Stomach smooth muscle (tissue), 2 donors: ENCODE results near the gene CSF3.
A peak's percentile ranks its signal among the peaks of the same experiment; 100 is the strongest.

Experiments
- H3K27ac ChIP-seq: one replicate; pipeline ENCODE4 v1.7.0; 2013; ENCODE audit warnings: mild to moderate bottlenecking, low read length, inconsistent platforms
- H3K27me3 ChIP-seq, 2 donors: one replicate each; pipeline ENCODE4 v1.7.0; 2013; ENCODE audit warnings: low read length in 2 of 2; ENCODE audit not compliant: insufficient read depth in 2 of 2, control insufficient read depth in 1 of 2
- H3K36me3 ChIP-seq, 2 donors: one replicate each; pipeline ENCODE4 v1.7.0; 2013; ENCODE audit warnings: low read length in 2 of 2; ENCODE audit not compliant: control insufficient read depth in 2 of 2, insufficient read depth in 2 of 2
- H3K4me1 ChIP-seq: one replicate; pipeline ENCODE4 v1.7.0; 2013; ENCODE audit warnings: low read length; ENCODE audit not compliant: control insufficient read depth, insufficient read depth
- H3K4me3 ChIP-seq, 2 donors: one replicate each; pipeline ENCODE4 v1.7.0; 2013; ENCODE audit warnings: low read length in 2 of 2
- H3K9ac ChIP-seq, 2 donors: one replicate each; pipeline ENCODE4 v1.7.0; 2013; ENCODE audit warnings: low read length in 2 of 2, mild to moderate bottlenecking in 1 of 2
- H3K9me3 ChIP-seq, 2 donors: one replicate each; pipeline ENCODE4 v1.7.0; 2013; ENCODE audit warnings: low read length in 2 of 2; ENCODE audit not compliant: control insufficient read depth in 2 of 2
- donor health status: healthy.
- donor health status: Pancreatic carcinoma.

CSF3 gene

GRCh38 chr17:40034426-40035161 is 19.4 kb downstream of the CSF3 start:
- H3K27ac ChIP-seq = peak overlapping the region; percentile 60
- H3K27me3 ChIP-seq = no peaks in the 10 kb centered on the region
- H3K4me3 ChIP-seq = peak overlapping the region in 1 of 2 donors; percentile 15
- H3K4me1 ChIP-seq = peaks cover 68% of the 10 kb centered on the region
- H3K9ac ChIP-seq = no peak overlapping the region
- H3K36me3 ChIP-seq = peaks cover 16 to 32% of the 10 kb centered on the region in 2 donors
- no peaks in the 10 kb centered on the region for H3K9me3 ChIP-seq

DNA sequence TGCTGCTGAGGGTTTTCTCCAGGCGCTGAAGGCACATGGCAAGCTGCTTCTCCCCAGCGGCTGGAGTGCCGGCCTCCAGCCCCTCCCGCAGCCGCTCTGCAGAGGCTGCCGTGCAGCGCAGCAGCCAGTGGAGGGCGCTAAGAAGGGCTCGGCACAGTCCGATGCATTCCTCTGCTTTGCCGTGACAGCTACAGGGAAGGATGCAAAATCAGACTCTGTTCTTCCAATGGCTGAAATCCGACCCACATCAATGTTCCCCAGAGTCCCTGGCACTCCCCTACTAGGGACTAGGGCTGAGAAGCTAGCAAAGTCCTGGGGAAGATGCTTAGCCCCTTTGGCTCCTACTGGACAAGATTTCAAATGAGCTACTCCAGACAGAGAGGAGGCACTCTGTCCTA is 19.9 kb downstream of the CSF3 start:
- H3K36me3 ChIP-seq = peaks cover 12 to 29% of the 10 kb centered on the region in 2 donors
- peak overlapping the region in 1 of 2 donors; percentile 15 for H3K4me3 ChIP-seq
- peak overlapping the region in 1 of 2 donors; percentile 29 for H3K9ac ChIP-seq
- no peaks in the 10 kb centered on the region for H3K9me3 ChIP-seq
- H3K27ac ChIP-seq = no peak overlapping the region
- H3K27me3 ChIP-seq = no peaks in the 10 kb centered on the region
- peaks cover 68% of the 10 kb centered on the region for H3K4me1 ChIP-seq

GRCh38 chr17:40038882-40039513 is 23.8 kb downstream of the CSF3 start:
- H3K4me1 ChIP-seq = peaks cover 36% of the 10 kb centered on the region
- H3K9me3 ChIP-seq = no peaks in the 10 kb centered on the region
- H3K9ac ChIP-seq = peak overlapping the region; percentile 13 to 39
- H3K4me3 ChIP-seq = peak overlapping the region in 1 of 2 donors; percentile 40
- H3K36me3 ChIP-seq = peaks cover 0 to 13% of the 10 kb centered on the region in 2 donors
- peak overlapping the region; percentile 78 for H3K27ac ChIP-seq
- no peaks in the 10 kb centered on the region for H3K27me3 ChIP-seq

DNA sequence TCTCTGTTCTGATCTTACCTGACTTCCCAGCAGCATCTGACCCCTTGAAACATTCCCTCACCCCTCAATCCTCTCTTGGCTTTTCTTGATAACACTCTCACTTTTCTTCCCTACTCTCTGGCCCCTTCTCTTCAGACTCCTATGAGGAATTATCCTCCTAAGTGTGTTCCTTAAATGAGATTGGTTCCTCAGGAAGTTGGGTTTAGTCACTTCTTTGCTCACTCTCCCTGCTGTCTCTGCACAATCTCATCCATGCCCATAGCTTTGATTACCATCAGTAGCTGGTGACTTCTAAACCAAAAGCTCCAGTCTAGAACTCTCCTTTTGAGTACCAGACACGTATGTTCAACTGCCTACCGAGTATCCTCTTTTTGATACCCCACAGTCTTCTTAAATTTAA is 26.0 kb downstream of the CSF3 start:
- Histone ChIP-seq H3K4me1 (peaks cover 17% of the 10 kb centered on the region), H3K9ac (no peak overlapping the region), H3K9me3 (no peaks in the 10 kb centered on the region), H3K4me3 (no peak overlapping the region), H3K27me3 (no peaks in the 10 kb centered on the region), H3K27ac (no peak overlapping the region), H3K36me3 (peaks cover 0 to 2% of the 10 kb centered on the region in 2 donors)

DNA sequence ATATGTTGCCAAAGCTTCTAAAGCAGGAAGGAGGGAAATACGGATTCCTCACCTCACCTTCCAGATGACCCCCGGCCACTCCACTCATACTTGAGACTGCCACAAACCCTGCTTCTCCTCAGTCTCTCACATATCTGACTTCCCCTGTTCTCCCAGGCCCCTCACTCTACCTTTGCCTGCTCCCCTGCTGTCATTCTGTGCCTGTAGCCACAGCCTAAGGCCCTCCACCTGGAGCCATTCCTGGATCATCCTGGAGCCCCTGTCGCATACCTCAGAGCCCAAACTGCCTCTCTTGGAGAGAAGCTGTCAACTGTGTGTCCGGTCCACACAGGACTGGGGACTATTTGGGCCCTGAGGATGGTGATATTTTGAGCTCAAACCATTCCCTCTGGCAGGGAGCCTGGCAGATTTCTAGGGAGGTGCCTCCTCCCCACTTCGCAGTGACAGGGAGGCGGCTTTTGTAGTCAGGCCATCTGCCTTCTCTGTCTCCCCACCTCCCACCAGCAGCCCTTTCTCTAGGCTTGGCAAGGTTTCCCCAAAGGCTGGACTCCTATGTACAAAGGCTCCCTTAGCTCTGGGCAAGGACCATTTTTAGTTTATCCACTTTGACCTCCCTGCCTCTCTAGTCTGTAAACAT is 41.3 kb downstream of the CSF3 start:
- no peaks in the 10 kb centered on the region for H3K9me3 ChIP-seq
- no peak overlapping the region for H3K9ac ChIP-seq
- peaks cover 19% of the 10 kb centered on the region for H3K4me1 ChIP-seq
- no peak overlapping the region for H3K27ac ChIP-seq
- H3K4me3 ChIP-seq = no peak overlapping the region
- no peaks in the 10 kb centered on the region for H3K27me3 ChIP-seq
- H3K36me3 ChIP-seq = peaks cover 8 to 10% of the 10 kb centered on the region in 2 donors

DNA sequence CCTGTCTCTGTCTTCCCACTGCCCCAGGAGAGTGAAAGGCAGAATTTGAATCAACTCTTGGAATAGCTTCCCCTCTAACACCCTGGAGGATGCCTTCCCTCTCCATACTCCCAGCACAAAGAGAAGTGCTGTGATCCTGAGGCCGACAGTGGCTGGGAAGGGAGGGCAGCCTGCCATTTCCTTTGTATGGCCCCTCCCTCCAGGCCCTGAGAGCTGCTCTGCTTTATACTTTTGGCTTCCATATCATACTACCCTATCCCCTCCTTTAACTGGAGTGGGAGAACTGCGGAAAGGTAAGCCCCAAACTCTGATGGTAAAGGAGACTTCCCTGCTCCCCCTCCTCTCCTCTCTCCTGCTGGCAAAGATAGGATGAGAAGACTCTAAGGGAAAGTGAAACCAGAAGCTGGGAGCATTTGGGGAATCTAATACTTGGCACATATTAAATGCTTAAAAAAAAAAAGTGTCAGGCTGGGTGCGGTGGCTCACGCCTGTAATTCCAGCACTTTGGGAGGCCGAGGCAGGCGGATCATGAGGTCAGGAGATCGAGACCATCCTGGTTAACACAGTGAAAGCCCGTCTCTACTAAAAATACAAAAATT is 43.0 kb downstream of the CSF3 start:
- H3K27ac ChIP-seq = peak overlapping the region; percentile 53
- H3K36me3 ChIP-seq = no peaks in the 10 kb centered on the region
- peak overlapping the region; percentile 1 to 54 for H3K9ac ChIP-seq
- H3K4me3 ChIP-seq = peak overlapping the region in 1 of 2 donors; percentile 16
- no peaks in the 10 kb centered on the region for H3K27me3 ChIP-seq
- peaks cover 22% of the 10 kb centered on the region for H3K4me1 ChIP-seq
- no peaks in the 10 kb centered on the region for H3K9me3 ChIP-seq

DNA sequence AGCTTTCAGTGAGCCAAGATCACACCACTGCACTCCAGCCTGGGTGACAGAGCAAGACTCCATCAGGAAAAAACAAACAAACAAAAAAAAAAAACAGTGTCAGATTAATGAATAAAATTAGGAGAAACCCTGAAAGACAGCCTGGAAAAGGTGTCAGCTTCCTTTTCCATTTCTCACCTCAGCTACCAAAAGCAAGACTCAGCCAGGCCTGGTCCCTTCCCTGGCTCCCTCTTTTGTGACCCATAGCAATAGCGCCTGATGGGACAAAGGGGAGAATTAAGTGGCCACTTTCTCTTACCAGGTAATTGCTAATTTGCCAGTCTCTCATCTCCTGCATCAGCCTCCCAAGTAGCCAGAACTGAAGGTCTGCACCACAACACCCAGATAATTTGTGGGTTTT is 43.6 kb downstream of the CSF3 start:
- peak overlapping the region; percentile 53 for H3K27ac ChIP-seq
- peaks cover 20% of the 10 kb centered on the region for H3K4me1 ChIP-seq
- H3K27me3 ChIP-seq = no peaks in the 10 kb centered on the region
- no peaks in the 10 kb centered on the region for H3K36me3 ChIP-seq
- H3K9ac ChIP-seq = no peak overlapping the region
- H3K4me3 ChIP-seq = no peak overlapping the region
- H3K9me3 ChIP-seq = no peaks in the 10 kb centered on the region

GRCh38 chr17:40059729-40060475 is 44.7 kb downstream of the CSF3 start:
- no peaks in the 10 kb centered on the region for H3K27me3 ChIP-seq
- no peak overlapping the region for H3K9ac ChIP-seq
- H3K36me3 ChIP-seq = no peaks in the 10 kb centered on the region
- no peak overlapping the region for H3K4me3 ChIP-seq
- peak overlapping the region; percentile 46 for H3K27ac ChIP-seq
- peaks cover 30% of the 10 kb centered on the region for H3K4me1 ChIP-seq
- H3K9me3 ChIP-seq = no peaks in the 10 kb centered on the region

DNA sequence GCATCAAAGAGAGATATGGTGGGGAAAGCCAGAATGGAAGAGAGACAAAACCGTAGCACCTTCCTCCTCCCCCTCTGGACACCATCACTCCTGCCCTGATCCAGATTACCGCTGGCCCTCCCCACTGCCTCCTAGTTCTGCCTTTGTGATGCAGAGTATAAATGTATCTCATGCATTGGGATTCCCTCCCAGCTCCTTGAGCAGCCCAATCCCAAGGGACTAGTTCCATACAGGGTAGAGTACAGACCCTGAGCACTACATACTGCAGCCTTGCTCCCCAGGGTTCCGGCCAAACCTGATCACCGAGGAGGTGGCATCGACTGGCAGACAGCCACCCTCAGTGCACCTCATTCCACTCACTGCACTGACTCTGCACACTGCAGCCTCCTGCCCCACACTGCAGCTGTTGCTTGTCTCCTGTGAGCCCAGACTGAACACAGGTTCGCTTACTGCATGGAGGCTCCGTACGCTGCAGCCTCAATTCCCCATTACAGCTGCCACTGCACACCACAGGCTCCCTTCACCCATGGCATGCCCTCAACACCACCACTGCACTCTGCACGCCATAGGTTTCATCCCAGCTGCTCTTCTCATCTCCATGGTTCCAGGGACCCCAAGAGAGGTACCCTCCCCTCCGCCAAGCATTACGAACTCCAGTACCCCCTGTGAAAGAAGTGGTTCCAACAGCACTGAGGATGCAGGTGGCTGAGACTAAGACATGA is 45.8 kb downstream of the CSF3 start:
- Histone ChIP-seq H3K9ac (no peak overlapping the region), H3K36me3 (no peaks in the 10 kb centered on the region), H3K27me3 (no peaks in the 10 kb centered on the region), H3K4me1 (peaks cover 42% of the 10 kb centered on the region), H3K4me3 (no peak overlapping the region), H3K9me3 (no peaks in the 10 kb centered on the region), H3K27ac (peak overlapping the region; percentile 18)
